HG02610 (cell line): Measurements from ENCODE around the gene CDC42BPB.

ENCODE experiments used
- ATAC-seq: cut with Tn5 transposase; IDR thresholded peaks from one replicate; pipeline ENCODE4 v1.9.1; 2021; ENCODE audit warnings: mild to moderate bottlenecking, moderate library complexity; ENCODE audit not compliant: unreplicated experiment

Gene CDC42BPB

GRCh38 chr14:102888748-102889147, 168.6 kb downstream of the CDC42BPB start:
- no peak for ATAC-seq

- ATAC-seq: no peak
Observed at GRCh38 chr14:102885737-102886447, 171.5 kb downstream of the CDC42BPB start.

GRCh38 chr14:102883554-102883953, 173.8 kb downstream of the CDC42BPB start:
- ATAC-seq: no peak

- ATAC-seq: no peak
Observed at GRCh38 chr14:102883089-102883541, 174.2 kb downstream of the CDC42BPB start.
